HepG2 (cell line): Measurements from ENCODE around the gene EGR1. TPM values are rescaled to one million over a fixed set of nuclear protein-coding genes. Genes with fewer than 3 reads are reported as not detected.

Source experiments
- ATAC-seq: fragments of 200-7000 bp; cut with Tn5 transposase; 3 replicates; pipeline ENCODE4 v1.9.1; 2020; ENCODE audit warnings: mild to moderate bottlenecking, moderate library complexity
- BruUV-seq: library from RNA; stranded (reverse); fragments of 400-500 nt; replicated peaks from 2 replicates; lab custom pipeline; 2021; lab: Mats Ljungman, UMichigan
- CTCF ChIA-PET: fragments of 300-600 bp; formaldehyde crosslinking; extraction: SDS; loops from one replicate; lab custom pipeline; 2021; ENCODE audit warnings: low total read pairs, inconsistent platforms, low intra/inter-chr PET ratio; lab: Yijun Ruan, JAX
- POLR2A ChIA-PET: fragments of 350-600 bp; sonication (Branson Sonifier 250); formaldehyde crosslinking; loops from one replicate; lab custom pipeline; 2020; ENCODE audit warnings: antibody characterized with exemption, inconsistent platforms; lab: Yijun Ruan, JAX
- DNase-seq: peaks from one replicate; pipeline ENCODE4 v3.0.0-alpha.2; 2015; ENCODE audit warnings: low spot score
- FAIRE-seq: peaks from 3 replicates; lab custom pipeline; 2011; peaks lifted over from hg19 to GRCh38; lab: Jason Lieb, UNC
- H2AFZ ChIP-seq: one replicate; pipeline ENCODE4 v1.6.1; 2011; ENCODE audit warnings: low read length, inconsistent platforms
- H3K27ac ChIP-seq: fragments of 300-600 bp; 3 replicates; pipeline ENCODE4 v1.8.0; 2011; ENCODE audit warnings: mixed run types, mild to moderate bottlenecking, mixed read lengths, low read length, inconsistent platforms; ENCODE audit not compliant: insufficient read depth; ENCODE audit errors: extremely low read length
- H3K27me3 ChIP-seq, 2 experiments: fragments of 200-600 bp in 1 of 2; 2 replicates in 1 of 2; 3 replicates in 1 of 2; pipeline versions ENCODE4 v1.6.0 to v1.8.0; 2011; ENCODE audit warnings: low read length in 2 of 2, mild to moderate bottlenecking in 2 of 2, moderate library complexity in 2 of 2, inconsistent platforms in 1 of 2; ENCODE audit not compliant: insufficient read depth in 2 of 2, control insufficient read depth in 1 of 2
- H3K36me3 ChIP-seq, 2 experiments: fragments of 200-600 bp in 1 of 2; replicated peaks in 1 of 2; 2 replicates in 1 of 2; 3 replicates in 1 of 2; pipeline versions ENCODE4 v1.5.1 to v1.8.0; 2011; ENCODE audit warnings: low read length in 2 of 2, inconsistent platforms in 1 of 2; ENCODE audit not compliant: insufficient read depth in 2 of 2, control insufficient read depth in 1 of 2
- H3K4me1 ChIP-seq: 2 replicates; pipeline ENCODE4 v1.5.1; 2012; ENCODE audit warnings: low read length, inconsistent platforms; ENCODE audit not compliant: insufficient read depth
- H3K4me2 ChIP-seq: 2 replicates; pipeline ENCODE4 v1.6.0; 2011; ENCODE audit warnings: low read depth, low read length, inconsistent platforms
- H3K4me3 ChIP-seq, 3 experiments: fragments of 200-600 bp in 1 of 3; sonication (generic), shearing (Covaris generic) in 1 of 3; replicated peaks in 1 of 3; 2 replicates each; pipeline ENCODE4 v1.5.1; 2011 to 2016; ENCODE audit warnings: low read length in 3 of 3, inconsistent platforms in 2 of 3, low read depth in 2 of 3, mild to moderate bottlenecking in 2 of 3, control low read depth in 1 of 3, mixed read lengths in 1 of 3; ENCODE audit not compliant: insufficient read depth in 1 of 3
- H3K79me2 ChIP-seq: one replicate; pipeline ENCODE4 v1.6.1; 2011; ENCODE audit warnings: low read length, inconsistent platforms; ENCODE audit not compliant: insufficient read depth
- H3K9ac ChIP-seq: 2 replicates; pipeline ENCODE4 v1.6.0; 2011; ENCODE audit warnings: mild to moderate bottlenecking, low read depth, low read length, inconsistent platforms; ENCODE audit not compliant: insufficient read depth
- H3K9me3 ChIP-seq: 2 replicates; pipeline ENCODE4 v1.5.1; 2012; ENCODE audit warnings: mild to moderate bottlenecking, low read length
- H4K20me1 ChIP-seq: 2 replicates; pipeline ENCODE4 v1.6.0; 2011; ENCODE audit warnings: inconsistent platforms, mild to moderate bottlenecking, low read length, moderate library complexity; ENCODE audit not compliant: insufficient read depth
- BRCA1 ChIP-seq: sonication (generic); formaldehyde crosslinking; IDR thresholded peaks from 2 replicates; pipeline ENCODE4 v1.4.0; 2020; ENCODE audit warnings: missing genetic modification reagents
- HOXA3 ChIP-seq: sonication (generic); formaldehyde crosslinking; IDR thresholded peaks from 2 replicates; pipeline ENCODE4 v1.5.0; 2020; ENCODE audit warnings: missing genetic modification reagents
- KDM5B ChIP-seq: sonication (generic); formaldehyde crosslinking; IDR thresholded peaks from 2 replicates; pipeline ENCODE4 v1.4.0; 2020; ENCODE audit warnings: missing genetic modification reagents, mild to moderate bottlenecking, borderline replicate concordance
- MAFK ChIP-seq, 2 experiments: IDR thresholded peaks in 1 of 2; conservative IDR thresholded peaks in 1 of 2; 2 replicates each; pipeline ENCODE4 v1.6.1; 2011; ENCODE audit warnings: improper control_type of control experiment in 2 of 2, low read length in 2 of 2
- NCOA5 ChIP-seq: sonication (generic); formaldehyde crosslinking; IDR thresholded peaks from 2 replicates; pipeline ENCODE4 v1.4.0; 2020; ENCODE audit warnings: missing genetic modification reagents
- NRL ChIP-seq: sonication (generic); formaldehyde crosslinking; IDR thresholded peaks from 2 replicates; pipeline ENCODE4 v1.5.0; 2020; ENCODE audit warnings: missing genetic modification reagents, mild to moderate bottlenecking, moderate library complexity, borderline replicate concordance
- POLR2G ChIP-seq: fragments of 200-400 bp; formaldehyde crosslinking; IDR thresholded peaks from 2 replicates; pipeline ENCODE4 v1.6.1; 2018; ENCODE audit warnings: mild to moderate bottlenecking, low read depth, low read length, moderate library complexity
- RAD51 ChIP-seq: fragments of 450-650 bp; IDR thresholded peaks from 2 replicates; pipeline ENCODE4 v1.6.1; 2016; ENCODE audit warnings: borderline replicate concordance
- RFX1 ChIP-seq: fragments of 450-650 bp; IDR thresholded peaks from 2 replicates; pipeline ENCODE4 v1.6.1; 2017
- SNAPC2 ChIP-seq: sonication (generic); formaldehyde crosslinking; IDR thresholded peaks from 2 replicates; pipeline ENCODE4 v1.8.1; 2022; ENCODE audit warnings: mild to moderate bottlenecking, missing genetic modification reagents
- SYNCRIP ChIP-seq: fragments of 200-400 bp; formaldehyde crosslinking; IDR thresholded peaks from 2 replicates; pipeline ENCODE4 v1.6.1; 2018; ENCODE audit warnings: mild to moderate bottlenecking, low read depth, low read length; ENCODE audit not compliant: insufficient read depth
- ZNF101 ChIP-seq: sonication (generic); formaldehyde crosslinking; IDR thresholded peaks from 2 replicates; pipeline ENCODE4 v1.4.0; 2020; ENCODE audit warnings: mild to moderate bottlenecking, low read depth, missing genetic modification reagents, borderline replicate concordance
- ZNF17 ChIP-seq: sonication (generic); formaldehyde crosslinking; IDR thresholded peaks from 2 replicates; pipeline ENCODE4 v1.5.0; 2020; ENCODE audit warnings: mild to moderate bottlenecking, missing genetic modification reagents
- ZNF24 ChIP-seq: fragments of 450-650 bp; IDR thresholded peaks from 2 replicates; pipeline ENCODE4 v1.6.1; 2017; ENCODE audit warnings: antibody characterized with exemption, mild to moderate bottlenecking
- ZNF263 ChIP-seq: sonication (generic); formaldehyde crosslinking; IDR thresholded peaks from 2 replicates; pipeline ENCODE4 v1.4.0; 2020; ENCODE audit warnings: missing genetic modification reagents
- ZNF431 ChIP-seq: sonication (generic); formaldehyde crosslinking; IDR thresholded peaks from 2 replicates; pipeline ENCODE4 v1.9.0; 2022; ENCODE audit warnings: missing genetic modification reagents, low read depth, mild to moderate bottlenecking, borderline replicate concordance
- ZNF572 ChIP-seq: sonication (generic); formaldehyde crosslinking; IDR thresholded peaks from 2 replicates; pipeline ENCODE4 v1.5.1; 2020; ENCODE audit warnings: mild to moderate bottlenecking, missing genetic modification reagents
- ZNF782 ChIP-seq: sonication (generic); formaldehyde crosslinking; IDR thresholded peaks from 2 replicates; pipeline ENCODE4 v1.4.0; 2020; ENCODE audit warnings: missing genetic modification reagents, mild to moderate bottlenecking, borderline replicate concordance
- WGBS: methylation state at CpG from one replicate; pipeline ENCODE4 v1.1.6; 2017; ENCODE audit warnings: low lambda C conversion rate; 5-methylcytosine and 5-hydroxymethylcytosine counted together
- in situ Hi-C: cut with HindIII; loops from 2 replicates; pipeline ENCODE4 v1.10.0; 2017; ENCODE audit warnings: low pct_unique_long_range_greater_than_20kb; ENCODE audit not compliant: extremely low pct_ligation_motif_present
- intact Hi-C: fragments of 100-400 bp; cut with micrococcal nuclease; formaldehyde crosslinking; loops from one replicate; pipeline ENCODE4 v1.10.0; 2022; ENCODE audit not compliant: unreplicated experiment
- polyA plus RNA-seq, 8 experiments: library from polyadenylated mRNA; depleted of rRNA in 3 of 8; stranded (reverse) in 7 of 8; unstranded in 1 of 8; fragments of >200 nt; fragmentation: Illumina TruSeq in 4 of 8; extraction: Trizol in 4 of 8; gene quantifications; 2 replicates each; pipeline versions ENCODE4 v1.2.1 to v1.2.3, GENCODE V29; 2011 to 2016; ENCODE audit warnings: low read depth in 4 of 8, missing spikeins in 1 of 8, mixed read lengths in 1 of 8; ENCODE audit not compliant: insufficient read depth in 1 of 8
- total RNA-seq, 5 experiments: library from RNA; depleted of rRNA; stranded (reverse); fragments of >200 nt; fragmentation: Illumina TruSeq; extraction: Trizol; gene quantifications; 2 replicates each; pipeline ENCODE4 v1.2.3, GENCODE V29; 2016; ENCODE audit warnings: low read depth in 1 of 5
- TF ChIP-seq, protein P1 (sequence below): sonication (generic); formaldehyde crosslinking; IDR thresholded peaks from 2 replicates; pipeline ENCODE4 v1.8.1; 2023; ENCODE audit warnings: mild to moderate bottlenecking, missing genetic modification reagents
- TF ChIP-seq, protein P2 (sequence below): fragments of 450-650 bp; IDR thresholded peaks from 2 replicates; pipeline ENCODE4 v1.6.1; 2016
- TF ChIP-seq, protein P3 (sequence below): sonication (generic); formaldehyde crosslinking; IDR thresholded peaks from 2 replicates; pipeline ENCODE4 v1.5.0; 2020; ENCODE audit warnings: missing genetic modification reagents, mild to moderate bottlenecking, borderline replicate concordance

The EGR1 gene
- total and polyA plus RNA-seq, 2 of the 13 experiments (the other 11 are each of a cell fraction or from before 2014, with no cell fraction given): 4.1 to 4.5 TPM

DNA sequence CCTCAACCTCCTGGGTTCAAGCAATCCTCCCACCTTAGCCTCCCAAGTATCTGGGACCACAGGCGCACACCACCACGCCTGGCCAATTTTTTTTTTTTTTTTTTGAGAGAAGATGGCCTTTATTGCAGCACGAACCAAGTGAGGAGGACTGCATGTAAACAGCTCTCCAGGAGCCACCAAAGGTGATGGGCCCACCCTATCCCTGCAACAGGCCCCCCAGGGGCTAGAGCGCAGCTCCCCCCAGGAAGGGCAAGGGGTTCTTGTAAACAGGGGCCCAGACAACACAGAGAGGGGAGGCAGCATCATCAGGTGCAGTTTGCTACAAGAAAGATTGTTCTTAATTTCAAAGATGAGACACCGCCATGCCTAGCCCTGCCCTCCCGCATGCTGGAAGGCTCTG, 12.6 kb upstream of the EGR1 start (continued):
- TF ChIP-seq, protein P1, sequence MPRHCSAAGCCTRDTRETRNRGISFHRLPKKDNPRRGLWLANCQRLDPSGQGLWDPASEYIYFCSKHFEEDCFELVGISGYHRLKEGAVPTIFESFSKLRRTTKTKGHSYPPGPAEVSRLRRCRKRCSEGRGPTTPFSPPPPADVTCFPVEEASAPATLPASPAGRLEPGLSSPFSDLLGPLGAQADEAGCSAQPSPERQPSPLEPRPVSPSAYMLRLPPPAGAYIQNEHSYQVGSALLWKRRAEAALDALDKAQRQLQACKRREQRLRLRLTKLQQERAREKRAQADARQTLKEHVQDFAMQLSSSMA: no peak
- TF ChIP-seq ZNF24 (no peak), KDM5B (CRISPR knock-in tag) (no peak)

DNA sequence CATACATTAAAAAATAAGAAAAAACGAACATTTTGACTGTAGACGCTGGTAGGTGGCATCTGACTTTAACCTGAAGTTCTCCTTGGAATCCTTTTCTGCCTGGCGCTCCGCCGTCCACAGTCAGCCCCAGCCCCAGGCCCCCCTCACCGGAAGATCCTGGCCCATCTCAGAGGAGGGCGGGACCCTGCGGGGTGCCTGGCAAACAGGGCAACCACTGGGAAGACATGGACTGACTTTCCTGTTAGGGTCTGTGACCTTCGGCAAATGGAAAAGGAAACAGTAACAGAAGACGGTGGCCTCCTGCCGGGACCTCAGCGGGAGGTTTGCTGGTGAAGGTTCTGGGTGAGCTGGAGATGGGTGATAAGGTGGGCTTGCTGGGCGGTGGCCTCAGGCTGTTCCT, 11.7 kb upstream of the EGR1 start:
- no peaks in the 10 kb centered on the region for H3K9me3 ChIP-seq
- FAIRE-seq (no peak), DNase-seq (no peak)
- 40% methylated on average over 11 of the region's 13 CpGs for WGBS
- POLR2A ChIA-PET: no interaction called here
- no peak overlapping the region for H2AFZ ChIP-seq
- TF ChIP-seq ZNF782 (CRISPR knock-in tag) (no peak), SYNCRIP (no peak), POLR2G (no peak), HOXA3 (no peak), MAFK (conservative IDR thresholded peaks at IDR 0.05 in 1 of 2, IDR thresholded peaks at IDR 0.05 in 1 of 2; ENCODE audit: low read length in 2 of 2) (no peak), BRCA1 (CRISPR knock-in tag) (no peak), ZNF431 (CRISPR knock-in tag) (no peak), ZNF101 (CRISPR knock-in tag) (no peak), SNAPC2 (no peak), ZNF263 (CRISPR knock-in tag) (no peak), NRL (CRISPR knock-in tag) (no peak), ZNF572 (CRISPR knock-in tag) (no peak), RFX1 (no peak), NCOA5 (CRISPR knock-in tag) (no peak), ZNF17 (CRISPR knock-in tag) (no peak), RAD51 (no peak)
- TF ChIP-seq, protein P2, sequence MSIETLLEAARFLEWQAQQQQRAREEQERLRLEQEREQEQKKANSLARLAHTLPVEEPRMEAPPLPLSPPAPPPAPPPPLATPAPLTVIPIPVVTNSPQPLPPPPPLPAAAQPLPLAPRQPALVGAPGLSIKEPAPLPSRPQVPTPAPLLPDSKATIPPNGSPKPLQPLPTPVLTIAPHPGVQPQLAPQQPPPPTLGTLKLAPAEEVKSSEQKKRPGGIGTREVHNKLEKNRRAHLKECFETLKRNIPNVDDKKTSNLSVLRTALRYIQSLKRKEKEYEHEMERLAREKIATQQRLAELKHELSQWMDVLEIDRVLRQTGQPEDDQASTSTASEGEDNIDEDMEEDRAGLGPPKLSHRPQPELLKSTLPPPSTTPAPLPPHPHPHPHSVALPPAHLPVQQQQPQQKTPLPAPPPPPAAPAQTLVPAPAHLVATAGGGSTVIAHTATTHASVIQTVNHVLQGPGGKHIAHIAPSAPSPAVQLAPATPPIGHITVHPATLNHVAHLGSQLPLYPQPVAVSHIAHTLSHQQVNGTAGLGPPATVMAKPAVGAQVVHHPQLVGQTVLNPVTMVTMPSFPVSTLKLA: no peak
- TF ChIP-seq, protein P3, sequence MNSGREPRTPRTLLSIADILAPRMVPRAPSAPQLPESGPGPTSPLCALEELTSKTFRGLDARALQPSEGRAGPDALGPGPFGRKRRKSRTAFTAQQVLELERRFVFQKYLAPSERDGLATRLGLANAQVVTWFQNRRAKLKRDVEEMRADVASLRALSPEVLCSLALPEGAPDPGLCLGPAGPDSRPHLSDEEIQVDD (CRISPR knock-in tag): no peak
- TF ChIP-seq, all 625 proteins: peak for 0
- Histone ChIP-seq H3K79me2 (no peaks in the 10 kb centered on the region), H3K27ac (no peak overlapping the region), H4K20me1 (no peaks in the 10 kb centered on the region), H3K4me3 (no peak overlapping the region), H3K27me3 (peaks cover 9 to 49% of the 10 kb centered on the region in 2 experiments; a peak in 3 of 5 replicates), H3K9ac (no peak overlapping the region), H3K4me1 (peaks cover 37% of the 10 kb centered on the region), H3K4me2 (no peak overlapping the region), H3K36me3 (no peaks in the 10 kb centered on the region)
- ATAC-seq: no peak
- intact Hi-C loops: no loop called here
- CTCF ChIA-PET: no interaction called here
- BruUV-seq: no TSS peak
- in situ Hi-C loops: no loop called here
